Stimulated activated naive CD8-positive, alpha-beta T cell treated with anti-CD3 and anti-CD28 coated beads, Interleukin-15, Interleukin-2, amounts not matched to agents 100 ng/mL and 50 ng/mL, for 24 hours (primary cell): ENCODE data around the gene SEL1L.

Source experiments
- H3K27ac Mint-ChIP-seq: one replicate; pipeline ENCODE4 v1.8.0; 2021; ENCODE audit warnings: mild to moderate bottlenecking, mixed read lengths
- H3K27me3 Mint-ChIP-seq: one replicate; pipeline ENCODE4 v1.8.0; 2021; ENCODE audit warnings: mixed read lengths
- H3K36me3 Mint-ChIP-seq: one replicate; pipeline ENCODE4 v1.8.0; 2021; ENCODE audit warnings: low read depth, mixed read lengths
- H3K4me1 Mint-ChIP-seq: one replicate; pipeline ENCODE4 v1.8.0; 2021; ENCODE audit warnings: low read depth, mixed read lengths
- H3K4me3 Mint-ChIP-seq: one replicate; pipeline ENCODE4 v1.8.0; 2021; ENCODE audit warnings: mild to moderate bottlenecking, mixed read lengths
- H3K9me3 Mint-ChIP-seq: one replicate; pipeline ENCODE4 v1.8.0; 2021; ENCODE audit warnings: mixed read lengths

Gene SEL1L

GRCh38 chr14:81452341-81453133 is 81.1 kb downstream of the SEL1L start:
- H3K4me1 Mint-ChIP-seq: peaks cover 11% of the 10 kb centered on the region
- H3K9me3 Mint-ChIP-seq: no peaks in the 10 kb centered on the region
- no peaks in the 10 kb centered on the region for H3K36me3 Mint-ChIP-seq
- no peak overlapping the region for H3K27ac Mint-ChIP-seq
- peaks cover 18% of the 10 kb centered on the region for H3K27me3 Mint-ChIP-seq
- no peak overlapping the region for H3K4me3 Mint-ChIP-seq

- Mint-ChIP-seq H3K27ac (no peak overlapping the region), H3K27me3 (peaks cover 18% of the 10 kb centered on the region), H3K36me3 (no peaks in the 10 kb centered on the region), H3K4me3 (no peak overlapping the region), H3K9me3 (no peaks in the 10 kb centered on the region), H3K4me1 (peaks cover 11% of the 10 kb centered on the region)
Measured at GRCh38 chr14:81450976-81451375, 82.7 kb downstream of the SEL1L start.

DNA sequence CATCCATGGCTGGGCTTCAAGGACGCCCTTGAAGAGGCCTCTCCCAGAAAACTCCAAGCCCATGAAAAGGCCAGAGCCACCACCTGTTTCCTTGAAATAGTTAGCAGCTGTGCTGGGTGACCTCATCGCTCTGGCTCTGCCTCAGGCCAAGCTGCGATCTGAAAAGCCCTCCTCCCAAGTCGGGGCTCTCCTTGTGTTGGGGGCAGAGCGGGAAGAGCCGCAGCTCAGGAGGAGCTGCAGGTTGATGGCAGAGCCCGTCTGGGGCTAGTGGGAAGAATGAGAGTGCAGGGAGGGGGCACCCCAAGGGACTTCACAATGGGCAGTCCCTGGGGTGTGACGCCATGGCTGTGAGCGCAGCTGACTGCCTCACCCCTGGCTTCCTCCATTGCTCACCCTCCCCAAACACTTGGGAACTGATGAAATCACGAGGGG is 83.5 kb downstream of the SEL1L start:
- Mint-ChIP-seq H3K9me3 (no peaks in the 10 kb centered on the region), H3K4me1 (peaks cover 3% of the 10 kb centered on the region), H3K36me3 (no peaks in the 10 kb centered on the region), H3K27me3 (peaks cover 18% of the 10 kb centered on the region), H3K27ac (no peak overlapping the region), H3K4me3 (no peak overlapping the region)

- H3K36me3 Mint-ChIP-seq: no peaks in the 10 kb centered on the region
- peaks cover 3% of the 10 kb centered on the region for H3K4me1 Mint-ChIP-seq
- peaks cover 19% of the 10 kb centered on the region for H3K27me3 Mint-ChIP-seq
- no peak overlapping the region for H3K27ac Mint-ChIP-seq
- no peak overlapping the region for H3K4me3 Mint-ChIP-seq
- H3K9me3 Mint-ChIP-seq: no peaks in the 10 kb centered on the region
Measured at GRCh38 chr14:81449576-81449975, 84.1 kb downstream of the SEL1L start.

DNA sequence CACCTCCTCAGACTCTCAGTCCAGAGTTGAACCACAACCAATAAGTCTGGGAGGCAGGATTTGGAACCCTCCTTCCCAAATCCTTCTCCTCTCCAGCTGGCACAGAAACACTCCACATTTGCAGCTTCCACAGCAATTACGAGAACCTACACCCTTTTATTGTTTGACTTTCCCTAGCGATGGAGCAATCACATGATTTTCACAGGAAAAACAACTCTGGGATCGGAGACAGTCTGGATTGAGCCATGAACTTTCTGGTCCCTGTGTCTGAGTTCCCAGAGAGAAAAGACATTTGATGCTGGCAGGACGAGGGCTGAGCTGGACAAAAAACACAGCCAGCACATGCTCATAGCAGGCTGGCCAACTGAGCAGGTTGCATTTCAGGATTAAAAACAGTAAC is 84.5 kb downstream of the SEL1L start:
- H3K4me3 Mint-ChIP-seq: no peak overlapping the region
- no peaks in the 10 kb centered on the region for H3K36me3 Mint-ChIP-seq
- H3K27ac Mint-ChIP-seq: no peak overlapping the region
- no peaks in the 10 kb centered on the region for H3K9me3 Mint-ChIP-seq
- H3K4me1 Mint-ChIP-seq: peaks cover 3% of the 10 kb centered on the region
- H3K27me3 Mint-ChIP-seq: peaks cover 20% of the 10 kb centered on the region

DNA sequence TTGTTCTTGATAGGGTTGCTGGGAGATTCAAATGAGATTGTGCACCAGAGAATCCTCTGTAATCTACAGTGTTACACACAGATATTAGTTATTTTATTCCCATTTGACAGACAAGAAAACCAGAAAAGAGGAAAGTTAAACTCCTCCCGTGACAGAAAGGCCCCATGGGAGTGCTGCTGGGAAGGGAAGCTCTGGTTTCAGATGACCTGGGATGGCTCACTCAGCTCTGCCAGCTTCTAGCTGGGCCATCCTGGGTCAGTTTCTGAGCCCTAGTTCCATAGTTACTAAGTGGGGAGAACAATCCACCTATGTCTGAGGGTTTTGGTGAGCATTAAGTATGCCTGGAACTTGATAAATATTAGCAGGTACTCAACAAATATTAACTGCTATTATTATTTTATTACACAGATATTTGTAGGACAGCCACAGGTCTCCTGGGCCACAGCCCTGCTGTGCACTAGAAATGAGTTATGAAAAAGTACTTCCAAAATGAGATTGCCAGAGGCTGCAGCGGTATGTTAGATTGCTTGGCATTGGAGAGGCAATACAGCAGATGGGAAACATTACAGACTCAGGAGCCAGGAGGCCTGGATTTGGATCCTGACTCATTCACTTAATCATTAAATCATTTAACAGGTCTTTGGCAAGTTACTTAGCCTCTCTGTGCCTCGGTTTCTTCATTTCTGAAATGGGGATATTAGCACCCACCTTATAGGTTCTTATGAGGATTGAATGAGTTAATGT is 86.5 kb downstream of the SEL1L start:
- Mint-ChIP-seq H3K27me3 (peaks cover 35% of the 10 kb centered on the region), H3K9me3 (no peaks in the 10 kb centered on the region), H3K36me3 (no peaks in the 10 kb centered on the region), H3K4me3 (no peak overlapping the region), H3K27ac (no peak overlapping the region), H3K4me1 (no peaks in the 10 kb centered on the region)

DNA sequence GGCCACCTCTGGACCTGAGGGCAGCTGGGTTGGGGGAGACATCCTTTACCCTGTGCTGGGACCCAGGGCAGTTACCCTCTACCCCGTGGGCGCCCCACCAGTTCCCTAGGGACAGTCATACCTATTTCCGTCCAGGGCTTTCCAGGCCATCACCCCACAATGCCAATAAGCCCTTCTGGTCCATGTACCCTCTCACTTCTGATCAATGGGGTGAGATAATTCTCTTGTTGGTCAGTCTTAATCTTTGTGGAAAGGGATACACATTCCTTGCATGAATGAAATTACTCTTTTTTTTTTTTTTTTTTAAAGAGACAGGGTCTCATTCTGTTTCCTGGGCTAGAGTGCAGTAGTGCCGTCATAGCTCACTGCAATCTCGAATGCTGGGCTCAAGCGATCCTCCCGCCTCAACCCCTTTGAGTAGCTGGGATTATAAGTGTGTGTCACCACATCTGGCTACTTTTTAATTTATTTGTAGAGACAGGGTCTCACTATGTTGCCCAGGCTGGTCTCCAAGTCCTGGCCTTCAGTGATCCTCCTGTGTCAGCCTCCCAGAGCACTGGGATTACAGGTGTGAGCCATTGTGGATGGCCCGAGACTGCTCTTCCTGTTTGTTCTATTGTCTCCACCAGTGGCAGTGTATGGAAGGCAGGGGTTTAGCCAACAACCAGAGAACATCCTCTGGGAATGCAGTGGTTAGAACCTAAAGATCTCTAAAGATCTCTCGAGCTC is 87.2 kb downstream of the SEL1L start:
- Mint-ChIP-seq H3K36me3 (no peaks in the 10 kb centered on the region), H3K4me1 (no peaks in the 10 kb centered on the region), H3K4me3 (no peak overlapping the region), H3K9me3 (no peaks in the 10 kb centered on the region), H3K27ac (no peak overlapping the region), H3K27me3 (peaks cover 39% of the 10 kb centered on the region)

- H3K27ac Mint-ChIP-seq: no peak overlapping the region
- no peaks in the 10 kb centered on the region for H3K9me3 Mint-ChIP-seq
- no peak overlapping the region for H3K4me3 Mint-ChIP-seq
- peaks cover 8% of the 10 kb centered on the region for H3K4me1 Mint-ChIP-seq
- H3K36me3 Mint-ChIP-seq: no peaks in the 10 kb centered on the region
- peaks cover 70% of the 10 kb centered on the region for H3K27me3 Mint-ChIP-seq
Measured at GRCh38 chr14:81441626-81442134, 92.0 kb downstream of the SEL1L start.

DNA sequence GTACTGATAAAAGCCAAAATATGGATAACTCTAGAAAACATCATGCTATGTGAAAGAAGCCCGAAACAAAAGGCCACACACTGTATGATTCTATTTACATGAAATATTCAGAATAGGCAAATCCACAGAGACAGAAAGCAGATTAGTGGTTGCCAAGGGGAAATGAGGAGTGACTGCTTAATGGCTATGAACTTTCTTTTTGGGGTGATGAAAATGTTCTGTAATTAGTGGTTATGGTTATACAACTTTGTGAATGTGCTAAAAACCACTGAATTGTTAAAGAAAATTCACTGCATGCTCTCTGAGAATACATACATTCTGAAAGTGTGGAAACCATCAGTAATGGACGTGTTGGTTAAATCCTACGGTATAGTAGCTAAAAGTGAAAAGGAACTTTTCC is 93.6 kb downstream of the SEL1L start:
- peaks cover 13% of the 10 kb centered on the region for H3K4me1 Mint-ChIP-seq
- H3K36me3 Mint-ChIP-seq: no peaks in the 10 kb centered on the region
- H3K9me3 Mint-ChIP-seq: no peaks in the 10 kb centered on the region
- no peak overlapping the region for H3K27ac Mint-ChIP-seq
- H3K4me3 Mint-ChIP-seq: no peak overlapping the region
- peaks cover 77% of the 10 kb centered on the region for H3K27me3 Mint-ChIP-seq

DNA sequence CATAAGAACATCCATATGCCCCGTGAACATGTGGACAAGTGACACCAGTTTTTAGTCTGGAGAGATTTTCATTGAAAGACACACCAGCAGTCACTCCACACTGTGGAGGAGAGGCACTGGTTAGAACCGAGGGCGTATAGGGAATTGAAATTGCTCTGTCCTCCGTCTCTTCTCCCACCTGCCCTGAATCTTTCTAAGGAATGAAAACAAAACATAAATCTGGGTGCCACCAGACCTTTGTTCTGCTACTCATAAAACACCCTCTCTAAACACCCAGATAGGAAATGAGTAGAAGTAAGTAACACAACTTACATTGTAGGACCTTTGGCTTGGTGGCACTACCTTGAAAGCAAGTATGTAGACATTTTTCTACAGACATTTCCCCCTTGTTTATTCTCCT is 96.4 kb downstream of the SEL1L start:
- Mint-ChIP-seq H3K27me3 (peaks cover 84% of the 10 kb centered on the region), H3K27ac (no peak overlapping the region), H3K36me3 (no peaks in the 10 kb centered on the region), H3K9me3 (no peaks in the 10 kb centered on the region), H3K4me1 (peaks cover 13% of the 10 kb centered on the region), H3K4me3 (peak overlapping the region; percentile 66)

DNA sequence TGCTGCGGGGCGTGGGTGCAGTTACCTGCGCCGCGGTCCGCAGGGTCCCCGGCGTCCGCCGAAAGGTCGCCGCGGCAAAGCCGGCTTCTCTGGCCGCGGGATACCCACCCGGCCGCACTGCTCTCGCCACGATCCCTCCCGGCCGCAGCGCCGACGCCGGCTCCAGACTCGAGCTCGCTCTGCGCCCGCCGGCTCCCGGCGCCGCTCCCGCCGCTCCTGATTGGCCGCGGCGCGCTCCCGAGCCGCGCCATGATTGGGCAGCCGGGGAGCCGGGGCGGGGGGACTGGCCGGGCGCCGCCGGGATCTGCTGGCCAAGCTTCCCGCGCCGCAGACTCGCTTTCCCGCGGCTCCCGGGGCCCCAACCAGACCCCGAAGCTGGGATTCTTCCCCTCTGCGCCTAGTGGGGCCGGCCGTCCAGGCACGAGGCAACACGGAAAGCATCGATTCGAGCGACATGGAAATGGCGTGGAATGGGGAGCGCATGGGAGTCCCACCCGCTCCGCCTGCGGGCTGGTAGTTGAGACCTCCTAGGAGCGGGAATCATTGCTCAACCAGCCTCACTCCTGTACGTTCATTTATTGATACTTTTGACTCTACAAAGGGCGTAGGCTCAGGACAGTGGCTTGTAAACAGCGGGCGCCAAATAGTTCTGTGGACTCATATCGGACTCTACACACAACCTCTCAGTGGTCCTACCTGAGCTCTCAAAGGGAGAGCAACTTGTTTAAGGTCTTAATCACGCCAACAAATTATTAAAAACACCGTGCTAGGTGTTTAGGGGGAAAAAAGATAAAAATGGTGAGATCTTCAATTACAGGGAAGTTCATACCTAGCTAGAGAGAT is 97.1 kb downstream of the SEL1L start:
- Mint-ChIP-seq H3K36me3 (no peaks in the 10 kb centered on the region), H3K27ac (no peak overlapping the region), H3K9me3 (no peaks in the 10 kb centered on the region), H3K27me3 (peaks cover 85% of the 10 kb centered on the region), H3K4me3 (peak overlapping the region; percentile 66), H3K4me1 (peaks cover 13% of the 10 kb centered on the region)

- peaks cover 13% of the 10 kb centered on the region for H3K4me1 Mint-ChIP-seq
- peaks cover 77% of the 10 kb centered on the region for H3K27me3 Mint-ChIP-seq
- no peaks in the 10 kb centered on the region for H3K36me3 Mint-ChIP-seq
- H3K4me3 Mint-ChIP-seq: peak overlapping the region; percentile 74
- no peaks in the 10 kb centered on the region for H3K9me3 Mint-ChIP-seq
- H3K27ac Mint-ChIP-seq: no peak overlapping the region
Measured at GRCh38 chr14:81435391-81436295, 98.0 kb downstream of the SEL1L start.

DNA sequence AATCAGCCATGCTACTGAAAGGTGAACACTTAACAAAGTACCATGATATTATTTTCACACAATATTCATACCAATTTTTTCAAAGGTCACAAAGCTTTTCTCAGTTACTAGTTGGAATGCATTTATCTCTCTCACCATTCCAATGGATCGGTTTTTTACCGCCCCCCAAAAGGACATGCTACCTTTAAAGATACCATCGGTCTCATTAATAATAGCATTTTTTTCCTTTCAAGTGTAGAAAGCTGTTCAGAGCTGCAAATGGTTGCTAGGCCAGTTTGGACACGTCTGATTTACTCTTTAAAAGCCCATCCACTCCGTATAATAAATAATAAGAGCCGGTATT is 98.6 kb downstream of the SEL1L start:
- H3K36me3 Mint-ChIP-seq: no peaks in the 10 kb centered on the region
- no peak overlapping the region for H3K27ac Mint-ChIP-seq
- peaks cover 71% of the 10 kb centered on the region for H3K27me3 Mint-ChIP-seq
- peak overlapping the region; percentile 74 for H3K4me3 Mint-ChIP-seq
- H3K4me1 Mint-ChIP-seq: peaks cover 13% of the 10 kb centered on the region
- no peaks in the 10 kb centered on the region for H3K9me3 Mint-ChIP-seq
